Activated T-helper 1 cell treated with anti-CD3 and anti-CD28 coated beads, Interleukin-2, amount 50 U/mL, for 16 hours (primary cell): ENCODE measurements around the gene DZIP3.
"Not testable (repeated sequence)": the region's sequence is repeated elsewhere in the genome, so short reads cannot be mapped to it uniquely, and the experiment has no call there.

Experiments used
- DNase-seq, 2 donors: peaks; one replicate each; pipeline ENCODE4 v3.0.0-alpha.2; 2020; ENCODE audit warnings: low read depth in 1 of 2, low spot score in 1 of 2

The DZIP3 gene

GRCh38 chr3:108599677-108600409 is 10.3 kb downstream of the DZIP3 start:
- no peak for DNase-seq

- no peak for DNase-seq
Observed at GRCh38 chr3:108602249-108602934, 12.9 kb downstream of the DZIP3 start.

GRCh38 chr3:108602935-108603294 is 13.4 kb downstream of the DZIP3 start:
- no peak for DNase-seq

- no peak for DNase-seq
Observed at GRCh38 chr3:108603691-108604090, 14.2 kb downstream of the DZIP3 start.

GRCh38 chr3:108605028-108605427 is 15.5 kb downstream of the DZIP3 start:
- DNase-seq, result no peak

- no peak for DNase-seq
Observed at GRCh38 chr3:108605491-108605890, 16.0 kb downstream of the DZIP3 start.

- DNase-seq, result no peak
Observed at GRCh38 chr3:108608750-108609149, 19.2 kb downstream of the DZIP3 start.

- no peak for DNase-seq
Observed at GRCh38 chr3:108610651-108611050, 21.1 kb downstream of the DZIP3 start.

- DNase-seq, result not testable (repeated sequence)
Observed at GRCh38 chr3:108616090-108616489, 26.6 kb downstream of the DZIP3 start.

GRCh38 chr3:108620250-108620649 is 30.7 kb downstream of the DZIP3 start:
- no peak for DNase-seq

GRCh38 chr3:108623504-108623903 is 34.0 kb downstream of the DZIP3 start:
- no peak for DNase-seq

- DNase-seq, result no peak
Observed at GRCh38 chr3:108629974-108630373, 40.5 kb downstream of the DZIP3 start.

GRCh38 chr3:108642526-108642925 is 53.0 kb downstream of the DZIP3 start:
- DNase-seq, result no peak

GRCh38 chr3:108645364-108645763 is 55.8 kb downstream of the DZIP3 start:
- no peak for DNase-seq

GRCh38 chr3:108655664-108656063 is 66.1 kb downstream of the DZIP3 start:
- DNase-seq, result not testable (repeated sequence)

- DNase-seq, result no peak
Observed at GRCh38 chr3:108661699-108662098, 72.2 kb downstream of the DZIP3 start.

GRCh38 chr3:108662142-108662738 is 72.7 kb downstream of the DZIP3 start:
- DNase-seq, result peak in 1 of 2 donors; percentile 19

GRCh38 chr3:108664266-108664665 is 74.7 kb downstream of the DZIP3 start:
- no peak for DNase-seq

GRCh38 chr3:108667312-108667711 is 77.8 kb downstream of the DZIP3 start:
- no peak for DNase-seq

GRCh38 chr3:108669208-108669607 is 79.7 kb downstream of the DZIP3 start:
- no peak for DNase-seq

GRCh38 chr3:108672701-108673100 is 83.2 kb downstream of the DZIP3 start:
- no peak for DNase-seq

GRCh38 chr3:108673988-108674661 is 84.6 kb downstream of the DZIP3 start:
- no peak for DNase-seq
